AML-193 (cell line): ENCODE results near the gene LIM2.

Experiments
- DNase-seq, 2 experiments: peaks; one replicate each; lab custom pipeline; 2025; lab: John Stamatoyannopoulos, UW

Gene LIM2

DNA sequence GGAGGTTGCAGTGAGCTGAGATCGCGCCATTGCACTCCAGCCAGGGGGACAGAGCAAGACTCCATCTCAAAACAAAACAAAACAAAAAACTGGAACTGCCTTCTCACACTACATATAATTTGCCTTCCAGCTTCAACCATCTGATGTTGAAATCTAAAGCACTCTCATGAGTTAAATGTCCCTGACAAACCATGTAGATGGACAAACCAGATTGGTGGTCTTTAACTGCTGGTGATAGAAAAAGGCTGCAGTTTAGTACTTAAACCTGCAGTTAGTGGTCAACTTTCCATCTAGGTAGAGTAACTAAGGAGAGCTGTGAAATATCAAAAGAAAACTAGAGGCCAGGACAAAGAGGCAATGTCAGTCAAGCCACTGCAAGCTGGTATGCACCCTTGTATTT, 8.4 kb upstream of the LIM2 start:
- DNase-seq = no peak

DNA sequence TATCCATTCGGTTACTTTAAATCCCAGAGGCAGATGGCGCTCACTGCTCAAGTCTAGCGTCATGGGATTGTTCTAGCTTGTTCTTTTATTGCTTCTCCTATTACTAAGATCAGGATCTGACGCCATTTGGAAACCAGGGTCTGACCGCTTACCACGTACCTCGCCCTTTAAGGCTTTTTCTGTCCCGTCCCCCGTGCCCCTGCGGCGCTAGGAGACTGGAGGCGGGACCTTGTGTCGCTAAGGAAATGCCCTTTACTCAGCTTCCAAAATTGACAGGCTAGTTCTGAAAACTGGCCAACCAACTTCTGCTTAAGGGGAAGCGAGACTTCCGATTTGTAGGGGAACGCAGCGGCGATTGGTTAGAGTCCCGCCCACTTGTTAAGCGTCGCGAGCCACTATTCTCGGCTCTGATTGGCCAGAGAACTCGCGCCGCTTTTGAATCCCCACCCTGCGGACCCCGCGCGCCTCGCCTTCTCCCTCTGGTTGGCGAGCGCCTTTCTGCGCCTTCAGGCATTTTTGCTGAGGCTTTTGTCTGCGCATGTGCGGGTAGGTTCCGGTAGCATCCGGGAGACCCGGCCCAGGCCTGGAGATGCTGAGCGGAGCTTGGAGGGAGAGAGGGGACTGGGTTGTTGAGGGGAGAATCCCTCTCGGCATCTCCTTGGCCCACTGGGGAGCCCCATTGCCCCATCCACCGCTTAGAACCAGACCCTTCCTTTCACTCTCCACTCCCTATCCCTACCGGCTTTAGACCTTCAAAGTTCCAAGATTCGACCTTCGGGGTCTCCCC, 6.5 kb upstream of the LIM2 start:
- peak; percentile 98 to 99 for DNase-seq

DNA sequence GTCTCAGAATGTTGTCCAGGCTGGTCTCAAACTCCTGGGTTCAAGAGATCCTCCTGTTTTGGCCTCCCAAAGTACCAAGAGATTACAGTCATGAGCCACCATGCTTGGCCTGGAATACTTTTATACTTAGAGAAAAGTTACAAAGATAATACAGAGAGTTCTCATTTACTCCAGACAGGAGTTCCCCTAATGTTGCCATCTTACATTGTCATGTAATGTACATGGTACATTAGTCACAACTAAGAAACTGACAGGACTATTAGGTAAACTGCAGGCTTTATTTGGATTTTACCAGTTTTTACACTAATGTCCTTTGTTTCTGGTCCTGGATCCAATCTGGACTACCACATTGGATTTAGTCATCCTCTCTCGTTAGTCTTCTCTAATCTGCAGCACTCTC, 4.9 kb upstream of the LIM2 start:
- DNase-seq = no peak

GRCh38 chr19:51391073-51391611, 3.4 kb upstream of the LIM2 start:
- no peak for DNase-seq

- DNase-seq = no peak
These were observed 1.4 kb upstream of the LIM2 start for GRCh38 chr19:51389143-51389542.

DNA sequence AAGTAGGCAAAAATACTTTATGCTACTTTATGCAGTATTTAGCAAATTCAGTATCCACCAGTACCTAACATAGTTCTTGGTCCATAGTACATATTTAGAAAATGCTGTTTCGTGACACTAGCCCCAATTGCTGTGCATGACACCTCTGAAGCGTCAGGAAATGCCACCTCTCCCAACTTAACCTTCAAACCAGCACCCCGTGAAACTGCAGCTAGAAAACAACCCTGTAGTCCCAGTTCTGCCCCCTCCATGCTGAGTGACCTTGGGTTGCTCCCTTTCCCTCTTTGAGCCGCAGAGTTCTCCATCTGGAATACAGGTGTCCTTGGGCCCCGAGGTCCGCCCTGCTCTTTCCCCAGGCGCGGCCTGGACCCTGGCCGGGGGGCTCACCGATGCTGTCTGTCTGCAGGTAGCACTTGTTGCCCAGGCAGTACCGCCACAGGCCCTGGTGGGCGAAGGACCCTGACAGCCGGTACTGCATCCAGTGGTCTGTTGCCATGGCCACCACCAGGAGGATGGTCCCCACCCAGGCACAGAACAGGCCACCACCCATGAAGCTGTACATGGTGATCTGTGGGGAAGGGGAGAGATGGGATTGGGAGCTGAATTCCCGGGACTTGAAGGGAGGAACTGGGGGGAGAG, 773 bp downstream of the LIM2 start:
- no peak for DNase-seq

DNA sequence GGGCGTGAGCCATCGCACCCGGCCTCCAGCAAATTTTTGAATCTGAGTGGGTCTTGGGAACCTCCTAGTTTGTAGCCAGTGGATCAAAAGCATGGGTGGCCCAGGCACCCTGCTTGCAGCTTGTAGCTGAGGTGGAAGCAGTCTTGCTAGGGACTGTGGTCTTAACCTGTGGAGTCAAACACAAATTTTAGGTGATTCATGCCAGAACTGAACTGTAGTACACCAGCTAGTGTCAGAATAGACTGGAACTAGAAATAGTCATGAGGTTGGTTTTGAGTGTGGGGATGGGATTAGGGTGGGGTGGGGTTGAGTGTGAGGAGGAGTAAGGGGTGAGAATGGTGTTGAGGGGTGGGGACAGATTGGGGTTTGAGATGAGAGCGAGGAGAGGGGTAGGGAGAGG, 5.8 kb downstream of the LIM2 start:
- DNase-seq = no peak

GRCh38 chr19:51380379-51380778, 7.4 kb downstream of the LIM2 start:
- no peak for DNase-seq

DNA sequence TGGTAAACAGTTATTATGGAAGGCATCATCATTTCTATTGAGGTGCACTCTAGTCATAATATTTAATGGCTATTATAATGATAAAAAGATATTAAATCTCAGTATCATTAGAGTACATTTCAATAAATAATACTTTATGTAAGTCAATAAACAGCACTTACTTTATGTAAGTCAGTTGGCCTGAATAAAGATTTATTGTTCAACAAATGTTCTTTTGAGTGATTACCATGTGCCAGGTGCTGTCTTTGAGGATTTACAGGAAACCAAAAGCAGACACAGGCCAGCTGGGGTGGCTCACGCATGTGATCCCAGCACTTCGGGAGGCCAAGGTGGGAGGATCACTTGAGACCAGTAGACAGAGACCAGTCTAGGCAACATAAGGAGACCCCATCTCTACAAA, 10.4 kb downstream of the LIM2 start:
- DNase-seq = no peak

DNA sequence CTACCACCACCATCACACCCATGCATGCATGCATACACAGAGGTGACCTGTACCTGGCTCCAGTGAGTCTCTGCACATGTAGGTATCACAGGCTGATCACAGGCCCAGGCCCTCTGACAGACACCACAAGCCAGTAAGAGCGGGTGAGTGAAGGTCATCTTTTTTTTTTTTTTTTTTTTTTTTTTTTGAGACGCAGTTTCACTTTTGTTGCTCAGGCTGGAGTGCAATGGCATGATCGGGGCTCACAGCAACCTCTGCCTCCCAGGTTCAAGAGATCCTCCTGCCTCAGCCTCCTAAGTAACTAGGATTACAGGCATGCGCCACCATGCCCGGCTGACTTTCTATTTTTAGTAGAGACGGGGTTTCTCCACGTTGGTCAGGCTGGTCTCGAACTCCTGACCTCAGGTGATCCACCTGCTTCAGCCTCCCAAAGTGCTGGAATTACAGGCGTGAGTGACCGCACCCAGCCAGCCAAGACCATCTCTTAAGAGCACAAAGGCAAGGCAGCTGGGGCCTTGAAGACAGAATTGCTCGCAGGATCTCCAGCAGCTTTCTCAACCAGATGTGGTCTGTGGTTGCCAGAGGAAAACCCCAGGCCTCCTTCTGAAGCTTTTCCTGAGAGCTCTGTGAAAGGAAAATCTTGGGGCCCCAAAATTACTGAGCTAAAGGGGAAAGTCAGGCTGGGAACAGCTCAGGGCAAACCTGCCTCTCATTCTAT, 12.1 kb downstream of the LIM2 start:
- DNase-seq = peak; percentile 41 to 48

DNA sequence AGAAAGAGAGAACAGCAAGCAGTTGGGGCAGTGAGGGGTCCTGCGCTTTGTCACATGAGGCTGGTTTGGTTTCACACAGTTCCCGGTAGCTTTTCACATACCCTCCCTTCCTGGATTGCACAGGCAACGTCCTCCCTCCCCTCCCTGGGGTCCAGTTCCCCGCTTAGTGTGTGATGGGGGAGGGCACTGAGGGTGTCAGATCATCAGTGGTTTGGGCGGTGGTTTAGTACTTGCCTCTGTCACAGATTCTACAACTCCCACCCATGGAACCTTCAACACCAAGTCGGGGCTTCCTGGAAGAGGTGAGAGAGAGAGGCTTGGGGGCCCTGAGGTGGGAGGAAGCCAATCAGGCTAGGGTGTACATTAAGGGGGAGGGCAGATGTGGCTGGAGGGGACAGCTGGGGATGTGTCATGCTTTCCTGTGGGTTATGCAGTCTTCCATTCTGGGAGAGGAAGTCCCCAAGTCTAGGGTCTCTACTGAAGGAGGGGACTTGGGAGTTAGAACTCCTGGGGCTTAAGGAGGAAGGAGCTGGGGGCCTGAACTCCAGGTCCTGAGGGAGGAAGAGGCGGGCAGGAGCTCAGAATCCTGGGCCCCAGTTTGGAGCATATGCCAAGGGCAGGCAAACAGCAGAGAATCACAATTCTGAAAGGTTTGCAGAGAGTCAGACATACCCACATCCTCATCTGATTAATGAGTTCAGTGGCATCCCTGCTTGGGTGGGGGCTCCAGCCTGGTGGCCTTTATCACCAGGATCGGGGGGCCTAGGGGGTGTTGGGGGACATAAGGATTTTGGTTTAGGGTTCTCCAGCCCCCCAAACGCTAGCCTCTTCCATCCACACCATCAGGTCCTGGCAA, 14.9 kb downstream of the LIM2 start, which contains the start of gene NKG7:
Gene NKG7, minus strand, starts transcription at position 6 of the 856 bp plus-strand sequence. CDS start 119 bp downstream, outside the sequence.
- peak; percentile 58 to 75 for DNase-seq

GRCh38 chr19:51372021-51372648, 15.6 kb downstream of the LIM2 start:
- no peak for DNase-seq

GRCh38 chr19:51371186-51371690, 16.5 kb downstream of the LIM2 start:
- no peak for DNase-seq

GRCh38 chr19:51370230-51370629, 17.5 kb downstream of the LIM2 start:
- no peak for DNase-seq

DNA sequence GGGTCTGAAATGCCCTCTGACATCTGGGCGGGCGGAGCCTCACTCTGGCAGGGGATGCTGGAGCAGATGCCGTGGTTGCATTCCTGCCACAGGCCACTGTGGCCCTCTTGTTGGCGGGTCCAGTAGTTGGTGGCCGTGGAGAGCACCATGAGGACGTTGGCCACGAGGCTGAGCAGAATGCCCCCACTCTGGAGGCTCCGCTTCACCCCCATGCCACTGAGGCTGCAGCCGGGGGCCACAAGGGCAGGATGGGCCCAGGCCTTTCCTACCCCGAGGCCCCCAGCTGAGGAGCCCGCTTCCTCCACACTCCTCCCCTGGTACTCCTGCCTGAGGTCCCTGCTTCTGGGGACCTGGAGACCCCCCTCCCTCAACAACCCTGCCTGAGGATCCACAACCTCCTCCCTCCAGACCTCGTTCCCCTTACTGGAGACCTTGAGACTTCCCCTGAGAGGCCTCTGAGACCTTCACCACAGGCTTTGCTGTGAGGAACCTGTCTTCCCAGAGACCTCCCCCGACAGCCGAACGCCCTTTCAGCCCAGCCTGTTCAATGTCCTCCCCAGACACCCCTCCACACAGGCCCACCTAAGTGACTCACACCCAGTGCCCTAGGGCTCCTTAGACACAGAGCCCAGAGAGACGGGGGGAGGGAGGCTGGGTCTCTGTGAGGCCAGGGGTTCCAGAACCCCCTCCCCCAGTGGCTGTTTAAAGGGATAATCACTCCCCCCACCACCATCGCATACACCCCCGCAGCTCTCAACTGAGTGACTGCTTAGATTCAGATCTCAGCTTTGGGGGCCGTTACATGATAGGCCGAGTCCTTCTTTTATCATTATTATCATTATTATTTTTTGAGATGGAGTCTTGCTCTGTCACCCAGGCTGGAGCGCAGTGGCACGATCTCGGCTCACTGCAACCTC, 19.1 kb downstream of the LIM2 start, which contains the start of gene CLDND2:
Gene CLDND2, minus strand, starts transcription at position 638 of the 917 bp plus-strand sequence. Its CDS starts 426 bp downstream, at position 212.
- peak; percentile 33 for DNase-seq

DNA sequence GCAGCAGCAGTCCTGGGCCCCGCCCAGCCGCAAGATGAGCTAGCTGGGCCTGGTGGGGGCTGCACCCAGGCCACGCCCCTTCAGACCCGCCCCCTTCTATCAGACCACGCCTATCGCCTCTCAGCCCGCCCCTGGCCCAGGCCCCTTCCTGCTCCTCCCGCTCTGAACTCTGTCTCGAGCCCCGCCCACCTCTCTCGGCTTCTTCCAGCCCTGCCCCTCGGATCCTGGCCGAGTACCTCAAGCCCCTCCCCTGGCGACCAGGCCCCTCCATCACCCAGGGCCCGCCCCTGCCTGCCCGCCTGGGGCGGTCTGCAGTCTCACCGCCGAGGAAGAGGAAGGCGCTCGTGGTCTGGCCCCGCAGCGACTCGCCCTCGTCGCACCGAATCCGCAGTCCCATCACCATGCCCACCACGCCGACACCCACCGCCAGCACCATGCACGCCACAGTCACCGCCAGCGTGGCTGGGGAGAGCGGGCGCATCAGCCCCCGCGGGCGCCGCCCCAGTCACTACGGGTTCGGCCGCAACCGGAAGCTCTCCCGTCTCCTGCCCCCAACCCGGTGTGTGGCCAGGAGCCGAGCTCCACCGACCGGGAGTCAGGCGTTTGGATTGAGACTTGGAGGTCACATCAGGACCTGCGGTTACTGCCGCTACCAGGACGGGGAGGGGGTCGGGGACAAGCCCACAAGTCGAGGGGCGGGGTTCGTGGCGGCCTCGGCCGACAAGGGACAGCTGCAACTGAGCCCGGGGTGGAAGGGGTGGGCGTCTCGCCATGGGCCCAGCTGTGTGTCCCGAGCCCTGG, 20.0 kb downstream of the LIM2 start:
- peak; percentile 94 to 95 for DNase-seq

DNA sequence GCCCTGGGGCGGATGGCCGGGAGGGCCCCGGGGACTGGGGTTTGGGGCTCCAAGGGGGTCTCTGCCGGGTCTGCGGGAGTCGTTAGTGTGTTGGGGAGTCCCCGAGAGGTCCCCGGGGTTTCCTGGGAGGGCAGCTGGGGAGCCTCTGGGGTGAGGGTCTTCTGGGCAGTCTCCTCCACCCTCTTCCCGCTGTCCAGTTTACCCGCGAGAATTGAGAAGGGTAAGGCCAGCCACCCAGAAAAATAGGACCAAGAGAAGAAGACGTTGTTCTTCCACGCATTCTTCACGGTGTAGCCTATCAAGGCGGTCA, 20.6 kb downstream of the LIM2 start:
- no peak for DNase-seq

DNA sequence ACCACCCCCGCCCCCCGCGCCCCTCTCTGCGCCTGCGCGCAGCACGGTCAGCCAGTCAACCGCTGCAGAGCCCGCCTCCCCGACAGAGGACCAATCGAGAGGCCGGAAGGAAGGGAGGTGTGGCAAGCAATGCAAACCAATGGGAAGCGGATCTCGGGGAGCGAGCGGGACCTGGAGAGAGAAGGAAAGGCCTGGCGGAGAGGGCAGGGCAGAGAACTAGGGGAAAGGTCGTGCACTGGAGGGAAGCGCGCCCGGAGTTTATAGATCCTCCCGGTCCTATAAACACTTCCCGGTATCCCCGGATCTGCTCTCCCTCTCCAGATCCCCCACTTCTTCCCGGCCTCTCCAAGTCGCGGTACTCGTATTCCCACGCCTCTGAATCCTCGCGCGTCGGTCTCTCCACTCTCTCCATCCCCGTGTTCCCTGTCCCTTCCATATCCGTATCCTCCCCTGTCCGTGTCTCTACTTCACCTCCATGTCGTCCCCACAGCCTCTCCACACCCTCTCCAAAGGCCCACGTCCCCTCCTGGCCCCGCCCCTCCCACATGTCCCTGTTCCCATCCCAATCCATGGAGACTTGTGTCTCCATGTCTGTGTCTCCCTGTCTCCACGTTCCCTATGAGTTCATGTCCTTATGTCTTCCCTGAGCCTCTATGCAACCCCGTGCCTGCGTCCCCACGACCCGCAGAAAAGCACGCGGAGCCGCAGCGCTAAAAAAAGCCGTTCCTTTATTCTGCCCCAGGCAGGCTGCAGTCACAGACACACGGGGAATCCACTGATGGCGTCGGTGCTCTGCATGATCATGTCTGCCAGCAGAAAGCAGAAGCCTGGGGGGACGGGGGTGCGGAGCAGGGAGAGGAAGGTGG, 21.2 kb downstream of the LIM2 start:
- peak; percentile 94 to 96 for DNase-seq
